Osteoblast (primary cell): ENCODE results near the gene DNAH11. TPM values are rescaled to one million over a fixed set of nuclear protein-coding genes. Genes with fewer than 3 reads are reported as not detected.

Experiments
- DNase-seq: peaks from one replicate; pipeline ENCODE4 v3.0.0; 2011; ENCODE audit warnings: low spot score, mixed read lengths; ENCODE audit not compliant: insufficient read length; ENCODE audit errors: missing footprints
- H2AFZ ChIP-seq: 2 replicates; pipeline ENCODE4 v1.6.0; 2011; ENCODE audit warnings: mild to moderate bottlenecking, low read length
- H3K27ac ChIP-seq: 2 replicates; pipeline ENCODE4 v1.5.1; 2011; ENCODE audit warnings: mild to moderate bottlenecking, low read depth, low read length, moderate library complexity
- H3K27me3 ChIP-seq: 2 replicates; pipeline ENCODE4 v1.6.0; 2012; ENCODE audit warnings: mild to moderate bottlenecking, control low read depth, inconsistent platforms, low read length, moderate library complexity; ENCODE audit not compliant: insufficient read depth
- H3K36me3 ChIP-seq: 2 replicates; pipeline ENCODE4 v1.5.1; 2011; ENCODE audit warnings: mild to moderate bottlenecking, low read length, control low read depth, moderate library complexity; ENCODE audit not compliant: insufficient read depth
- H3K4me1 ChIP-seq: 2 replicates; pipeline ENCODE4 v1.5.1; 2011; ENCODE audit warnings: mild to moderate bottlenecking, low read length, control low read depth, moderate library complexity; ENCODE audit not compliant: insufficient read depth
- H3K4me2 ChIP-seq: 2 replicates; pipeline ENCODE4 v1.6.0; 2011; ENCODE audit warnings: mild to moderate bottlenecking, low read length; ENCODE audit not compliant: insufficient read depth
- H3K4me3 ChIP-seq: fragments of 200-600 bp; sonication (generic); 3 replicates; pipeline ENCODE4 v1.5.1; 2012; ENCODE audit warnings: mild to moderate bottlenecking, low read length, inconsistent platforms; ENCODE audit not compliant: insufficient read depth
- H3K79me2 ChIP-seq: 2 replicates; pipeline ENCODE4 v1.6.0; 2012; ENCODE audit warnings: mild to moderate bottlenecking, low read length, control low read depth, inconsistent platforms; ENCODE audit not compliant: insufficient read depth
- H3K9me3 ChIP-seq: 2 replicates; pipeline ENCODE4 v1.5.1; 2011; ENCODE audit warnings: low read depth, low read length, control low read depth
- H4K20me1 ChIP-seq: 2 replicates; pipeline ENCODE4 v1.6.0; 2012; ENCODE audit warnings: mild to moderate bottlenecking, low read length, control low read depth; ENCODE audit not compliant: insufficient read depth
- total RNA-seq: library from RNA; depleted of rRNA; stranded (reverse); fragments of >200 nt; gene quantifications from 2 replicates; pipeline ENCODE4 v1.2.3, GENCODE V29; 2012
- TF ChIP-seq, protein P1 (sequence below): IDR thresholded peaks from 2 replicates; pipeline ENCODE4 v1.5.1; 2011; ENCODE audit warnings: mild to moderate bottlenecking, low read depth, low read length, moderate library complexity; ENCODE audit errors: extremely low read depth

Gene DNAH11
- total RNA-seq, 1 donor, result 1.1 TPM

DNA sequence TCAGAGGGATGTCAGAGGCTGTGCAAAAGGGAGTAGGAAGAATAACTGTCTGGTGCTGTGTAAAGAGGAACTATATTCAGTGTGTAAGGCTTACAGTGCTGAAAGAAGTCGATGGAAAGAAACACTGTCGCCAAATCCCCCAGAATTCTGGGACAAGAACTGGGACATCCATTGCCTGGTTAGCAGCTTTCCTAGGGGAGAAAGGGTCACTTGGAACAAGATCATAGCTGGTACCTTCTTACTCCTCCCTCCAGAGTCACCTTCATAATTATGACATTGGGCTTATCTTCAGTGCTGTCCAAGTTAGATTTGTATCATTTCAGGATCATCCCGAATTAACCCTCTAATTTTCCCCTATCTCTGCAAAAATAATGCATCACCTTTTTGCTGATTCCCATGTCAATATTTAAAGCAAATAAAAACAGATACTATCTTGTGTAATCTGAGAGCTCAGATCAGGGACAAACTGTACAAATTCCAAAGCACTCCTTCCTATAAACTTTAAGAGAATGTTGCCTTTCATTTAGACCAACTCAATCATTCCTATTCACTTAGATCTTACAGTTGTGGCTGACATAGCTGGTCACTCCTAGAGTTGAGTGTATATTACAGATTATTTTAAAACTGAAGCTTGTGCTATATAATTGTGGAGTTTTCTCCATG lies 96.5 kb downstream of the DNAH11 start:
- Histone ChIP-seq H3K36me3 (no peaks in the 10 kb centered on the region), H3K9me3 (no peaks in the 10 kb centered on the region), H3K79me2 (no peaks in the 10 kb centered on the region), H2AFZ (no peak overlapping the region), H3K4me3 (no peak overlapping the region), H3K4me2 (no peak overlapping the region), H3K27ac (no peak overlapping the region), H3K4me1 (no peaks in the 10 kb centered on the region), H4K20me1 (no peaks in the 10 kb centered on the region), H3K27me3 (no peaks in the 10 kb centered on the region)
- TF ChIP-seq, protein P1, sequence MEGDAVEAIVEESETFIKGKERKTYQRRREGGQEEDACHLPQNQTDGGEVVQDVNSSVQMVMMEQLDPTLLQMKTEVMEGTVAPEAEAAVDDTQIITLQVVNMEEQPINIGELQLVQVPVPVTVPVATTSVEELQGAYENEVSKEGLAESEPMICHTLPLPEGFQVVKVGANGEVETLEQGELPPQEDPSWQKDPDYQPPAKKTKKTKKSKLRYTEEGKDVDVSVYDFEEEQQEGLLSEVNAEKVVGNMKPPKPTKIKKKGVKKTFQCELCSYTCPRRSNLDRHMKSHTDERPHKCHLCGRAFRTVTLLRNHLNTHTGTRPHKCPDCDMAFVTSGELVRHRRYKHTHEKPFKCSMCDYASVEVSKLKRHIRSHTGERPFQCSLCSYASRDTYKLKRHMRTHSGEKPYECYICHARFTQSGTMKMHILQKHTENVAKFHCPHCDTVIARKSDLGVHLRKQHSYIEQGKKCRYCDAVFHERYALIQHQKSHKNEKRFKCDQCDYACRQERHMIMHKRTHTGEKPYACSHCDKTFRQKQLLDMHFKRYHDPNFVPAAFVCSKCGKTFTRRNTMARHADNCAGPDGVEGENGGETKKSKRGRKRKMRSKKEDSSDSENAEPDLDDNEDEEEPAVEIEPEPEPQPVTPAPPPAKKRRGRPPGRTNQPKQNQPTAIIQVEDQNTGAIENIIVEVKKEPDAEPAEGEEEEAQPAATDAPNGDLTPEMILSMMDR, result no peak
- no peak for DNase-seq

GRCh38 chr7:21640105-21640504 lies 97.3 kb downstream of the DNAH11 start:
- no peak overlapping the region for H3K4me3 ChIP-seq
- TF ChIP-seq, protein P1, result no peak
- H3K4me2 ChIP-seq, result no peak overlapping the region
- no peaks in the 10 kb centered on the region for H3K79me2 ChIP-seq
- no peak overlapping the region for H2AFZ ChIP-seq
- H3K27me3 ChIP-seq, result no peaks in the 10 kb centered on the region
- H3K27ac ChIP-seq, result no peak overlapping the region
- H3K36me3 ChIP-seq, result no peaks in the 10 kb centered on the region
- H4K20me1 ChIP-seq, result no peaks in the 10 kb centered on the region
- no peaks in the 10 kb centered on the region for H3K4me1 ChIP-seq
- no peaks in the 10 kb centered on the region for H3K9me3 ChIP-seq
- no peak for DNase-seq

- Histone ChIP-seq H3K27me3 (no peaks in the 10 kb centered on the region), H4K20me1 (no peaks in the 10 kb centered on the region), H3K4me3 (no peak overlapping the region), H3K79me2 (no peaks in the 10 kb centered on the region), H3K4me2 (no peak overlapping the region), H3K9me3 (no peaks in the 10 kb centered on the region), H3K4me1 (no peaks in the 10 kb centered on the region), H3K27ac (no peak overlapping the region), H3K36me3 (no peaks in the 10 kb centered on the region), H2AFZ (no peak overlapping the region)
- TF ChIP-seq, protein P1, result no peak
- DNase-seq, result no peak
Observed at GRCh38 chr7:21641546-21641945, 98.7 kb downstream of the DNAH11 start.

- Histone ChIP-seq H3K27ac (no peak overlapping the region), H2AFZ (no peak overlapping the region), H4K20me1 (no peaks in the 10 kb centered on the region), H3K4me2 (no peak overlapping the region), H3K79me2 (no peaks in the 10 kb centered on the region), H3K36me3 (no peaks in the 10 kb centered on the region), H3K9me3 (no peaks in the 10 kb centered on the region), H3K4me3 (no peak overlapping the region), H3K27me3 (no peaks in the 10 kb centered on the region), H3K4me1 (no peaks in the 10 kb centered on the region)
- DNase-seq, result no peak
- TF ChIP-seq, protein P1, result no peak
Observed at GRCh38 chr7:21642422-21642821, 99.6 kb downstream of the DNAH11 start.
